Activated CD8-positive, alpha-beta memory T cell treated with anti-CD3 and anti-CD28 coated beads for 4 hours (primary cell): Measurements from ENCODE around the gene TXNDC5.

Experiments
- DNase-seq, 2 donors: peaks; one replicate each; pipeline ENCODE4 v3.0.0-alpha.2; 2020; ENCODE audit warnings: low read depth in 2 of 2

Gene TXNDC5

GRCh38 chr6:7868926-7869325 is 41.7 kb downstream of the TXNDC5 start:
- no peak for DNase-seq

- DNase-seq: no peak
Measured at GRCh38 chr6:7866526-7866925, 44.1 kb downstream of the TXNDC5 start.

GRCh38 chr6:7865781-7866180 is 44.8 kb downstream of the TXNDC5 start:
- DNase-seq: no peak

- DNase-seq: no peak
Measured at GRCh38 chr6:7859591-7859990, 51.0 kb downstream of the TXNDC5 start.

DNA sequence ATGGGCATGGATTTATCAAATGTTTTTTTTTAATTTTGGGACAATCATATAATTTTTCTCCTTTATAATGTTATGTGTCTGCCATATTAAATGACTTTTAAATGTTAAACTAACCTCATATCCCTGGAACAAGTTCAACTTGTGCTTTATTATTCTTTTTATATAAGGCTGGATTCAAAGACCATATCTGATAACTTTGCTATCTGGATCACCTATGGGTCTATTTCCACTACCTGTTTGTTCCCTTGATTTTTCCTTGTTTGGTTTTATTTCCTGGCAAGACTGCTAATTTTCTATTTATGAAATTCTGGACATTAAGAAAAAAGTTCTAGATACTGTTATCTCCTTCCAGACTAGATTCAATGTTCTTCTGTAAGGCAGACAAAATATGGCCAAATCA is 58.8 kb downstream of the TXNDC5 start:
- DNase-seq: no peak

DNA sequence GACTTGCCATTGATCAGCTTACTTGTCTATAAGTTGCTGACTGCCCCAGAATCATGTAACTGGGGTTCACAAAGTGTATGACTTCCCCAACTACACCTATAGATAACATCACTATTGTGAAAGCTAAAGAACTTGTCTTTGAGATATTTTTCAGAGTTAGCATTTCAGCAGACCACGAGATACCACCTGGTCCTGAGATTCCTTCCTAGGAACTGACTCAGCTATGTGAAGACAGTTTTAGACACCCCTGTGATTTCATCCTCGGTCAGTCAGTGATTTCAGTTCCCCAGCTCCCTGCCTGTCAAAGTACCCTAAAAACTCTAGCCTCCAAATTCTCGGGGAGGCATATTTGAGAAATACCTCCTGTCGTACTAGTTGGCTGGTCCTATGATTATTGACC is 62.4 kb downstream of the TXNDC5 start:
- DNase-seq: no peak

DNA sequence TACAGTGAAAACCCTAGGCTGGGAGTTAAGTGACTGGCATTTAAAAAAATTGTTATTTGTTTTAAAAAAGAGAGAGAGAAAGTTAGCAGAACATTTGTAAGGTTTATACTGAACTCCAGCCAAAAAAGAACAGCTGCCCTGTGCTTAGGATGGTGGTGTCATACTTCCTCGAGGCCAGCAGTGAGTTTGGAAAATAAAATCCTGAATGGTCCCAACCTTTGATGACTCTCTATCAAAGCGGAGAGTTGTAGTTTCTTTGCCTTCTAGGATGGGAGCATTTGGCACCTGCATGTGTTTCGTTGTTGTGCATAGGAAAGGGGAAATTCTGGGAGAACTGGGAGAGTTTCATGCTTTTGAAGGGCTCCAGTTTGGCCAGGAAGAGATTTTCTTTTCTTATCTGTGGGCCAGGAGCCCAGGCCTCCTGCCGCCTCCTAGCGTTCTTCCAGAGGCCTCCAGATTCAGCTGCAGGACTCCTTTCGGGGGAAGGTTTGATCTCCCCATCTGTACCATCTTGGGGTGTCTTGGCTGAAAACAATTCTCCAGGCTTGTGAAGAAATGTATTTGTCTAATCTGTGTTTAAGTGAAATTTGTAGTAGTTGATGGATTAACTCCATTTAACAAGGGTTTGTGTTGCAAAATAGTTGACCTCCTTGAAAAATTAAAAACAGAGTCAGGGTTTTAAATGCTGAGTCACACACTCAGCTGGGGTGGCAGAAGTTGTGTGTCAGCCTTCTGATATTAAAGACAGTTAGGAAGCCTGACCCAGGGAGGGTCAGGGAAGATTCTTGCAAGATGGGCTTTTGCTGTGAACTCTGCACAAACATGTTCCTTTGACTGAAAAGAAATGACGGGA is 63.4 kb downstream of the TXNDC5 start:
- no peak for DNase-seq

DNA sequence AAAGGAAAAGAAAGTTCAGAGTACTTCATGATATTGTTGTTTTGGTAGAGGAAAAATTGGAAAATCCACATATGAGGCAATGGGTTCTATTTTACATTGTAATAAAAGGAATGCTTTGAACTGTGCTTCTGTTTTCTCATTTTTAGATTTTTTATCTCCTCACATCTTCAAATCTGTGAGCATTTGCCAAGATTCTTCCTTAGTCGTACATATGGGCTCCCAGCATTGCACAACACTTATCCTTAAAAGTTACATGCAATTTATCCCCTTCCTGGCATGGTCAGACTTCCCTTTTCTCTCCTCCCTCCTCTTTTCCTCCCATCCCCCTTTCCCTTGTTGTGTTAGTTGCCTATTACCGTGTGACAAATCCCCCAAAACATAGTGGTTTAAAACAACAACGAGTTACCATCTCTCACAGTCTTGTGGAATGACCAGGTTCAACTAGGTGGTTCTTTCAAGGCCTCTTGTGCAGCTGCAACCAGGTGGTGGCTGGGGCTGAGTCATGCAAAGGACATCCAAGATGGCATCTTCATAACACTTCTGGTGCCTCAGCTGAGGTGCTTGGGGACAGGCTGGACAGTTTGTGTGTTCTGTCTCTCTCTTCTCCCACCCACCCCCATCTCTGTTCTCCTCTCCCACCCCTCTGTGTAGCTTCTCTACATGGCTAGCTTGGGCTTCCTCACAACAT is 68.7 kb downstream of the TXNDC5 start:
- no peak for DNase-seq

DNA sequence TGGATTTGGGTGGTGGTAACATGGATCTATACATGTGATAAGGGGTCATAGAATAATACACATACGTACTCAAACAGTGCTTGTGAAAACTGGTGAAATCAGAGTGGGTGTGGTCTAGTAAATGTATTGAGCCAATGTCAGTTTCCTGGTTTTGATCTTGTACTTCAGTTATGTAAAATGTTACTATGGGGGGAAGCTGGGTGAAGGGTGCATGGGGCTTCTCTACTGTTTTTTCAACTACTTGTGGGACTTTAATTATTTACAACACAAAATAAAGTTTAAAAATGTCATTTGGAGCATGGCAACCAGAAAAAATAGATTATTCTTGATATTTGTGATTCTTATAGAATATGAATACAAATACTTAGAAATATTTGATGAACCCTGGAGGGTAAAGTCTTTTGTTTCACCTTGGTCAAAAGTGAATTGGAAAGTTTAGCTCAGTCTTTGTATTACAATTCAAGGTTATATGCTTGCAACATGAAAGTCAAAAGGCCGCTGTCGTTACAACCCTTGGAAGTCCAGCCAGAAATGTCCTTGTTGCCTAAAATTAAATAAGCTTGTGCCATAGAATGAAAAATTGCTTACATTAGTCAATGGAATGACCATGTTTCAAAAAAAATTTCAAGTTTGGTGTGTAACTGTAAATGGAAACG is 74.1 kb downstream of the TXNDC5 start:
- DNase-seq: no peak

- no peak for DNase-seq
Measured at GRCh38 chr6:7833751-7834070, 76.9 kb downstream of the TXNDC5 start.

DNA sequence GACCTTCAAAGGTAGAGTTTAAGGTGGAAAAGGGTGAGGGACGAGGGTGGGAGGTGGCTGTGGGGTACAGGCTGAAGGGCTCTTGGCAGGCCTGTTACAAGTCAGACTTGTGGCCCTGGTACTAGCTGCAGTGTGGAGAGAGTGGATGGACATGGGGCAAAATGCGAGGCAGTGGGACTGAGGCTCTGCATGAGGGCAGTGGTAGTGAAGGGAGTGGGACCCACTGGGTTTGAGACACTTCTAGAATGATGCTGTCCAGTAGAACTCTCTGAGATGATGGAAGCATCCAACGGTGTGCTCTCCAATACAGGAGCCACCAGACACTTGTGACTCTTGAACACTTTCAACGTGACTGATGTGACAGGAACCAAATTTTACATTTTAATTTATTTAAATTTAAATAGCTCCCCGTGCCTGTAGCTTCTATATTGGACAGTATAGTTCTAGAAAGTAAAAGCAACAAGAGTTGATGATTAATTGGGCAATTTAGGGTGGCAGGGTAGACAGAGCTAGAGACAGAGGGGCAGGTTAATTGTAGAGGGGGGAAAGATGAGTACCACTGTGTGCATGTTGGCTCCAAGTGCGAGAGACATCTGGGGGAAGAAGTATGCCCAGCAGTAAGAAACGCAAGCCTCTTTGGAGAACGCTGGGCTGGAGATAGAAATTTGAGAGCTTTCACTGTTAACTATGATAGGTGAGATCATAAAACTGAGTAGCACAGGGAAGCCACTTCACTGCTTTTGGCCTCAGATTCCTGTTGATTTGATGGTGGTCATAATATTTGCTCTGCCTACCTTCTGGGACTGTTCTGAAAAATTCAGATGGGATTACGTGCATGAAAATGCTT is 77.5 kb downstream of the TXNDC5 start:
- DNase-seq: no peak
